ENCODE data around the gene NWD2.

Gene NWD2

DNA sequence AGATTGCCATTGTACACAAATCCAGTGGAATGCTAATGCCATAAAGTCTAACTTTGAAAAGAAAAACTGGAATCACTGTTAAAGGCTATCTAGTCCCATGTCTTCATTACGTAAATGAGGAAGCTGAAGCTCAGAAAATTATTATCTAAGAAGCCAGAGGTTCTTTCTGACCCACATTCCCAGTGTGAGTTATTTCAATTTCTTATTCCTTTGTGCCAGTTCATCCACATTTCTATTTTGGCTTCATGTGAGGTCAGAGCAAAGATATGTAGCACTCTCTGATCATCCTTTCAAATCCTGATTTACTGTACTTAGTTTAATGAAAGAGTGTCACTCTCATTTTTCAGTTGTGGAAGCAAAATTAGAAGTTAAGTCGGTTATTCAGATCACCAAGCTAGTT lies 24.6 kb upstream of the NWD2 start (continued):
- no peak for TF ChIP-seq ZNF624 (tag by site-specific recombination; IDR thresholded peaks at IDR 0.05)

DNA sequence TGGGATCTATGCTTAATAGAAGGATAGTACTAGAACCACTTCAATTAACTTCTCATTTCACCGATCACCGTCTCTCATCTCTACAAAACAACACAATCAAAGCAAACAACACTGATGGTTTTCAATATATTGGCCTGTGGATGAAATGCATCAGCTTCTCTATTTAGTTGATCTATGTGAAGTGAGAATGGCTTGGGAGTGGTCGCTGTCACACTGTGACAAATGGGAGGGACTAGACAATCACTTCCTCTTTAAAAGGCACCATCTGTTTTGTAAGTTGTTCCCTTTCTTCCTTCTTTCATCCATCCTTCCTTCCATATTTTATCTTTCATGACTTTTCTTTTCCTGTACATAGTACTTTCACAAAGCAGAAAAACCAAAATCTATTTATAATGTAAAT lies 23.9 kb upstream of the NWD2 start:
- ChIA-PET POLR2A (no interaction called here), CTCF (no interaction called here)
- no peak for TF ChIP-seq SP2 (tag by site-specific recombination; IDR thresholded peaks at IDR 0.05)
- TF ChIP-seq ZBTB1 (tag by site-specific recombination; IDR thresholded peaks at IDR 0.05) = no peak
- no peak for TF ChIP-seq ZNF169 (tag by site-specific recombination; IDR thresholded peaks at IDR 0.05)
- TF ChIP-seq, protein P1, sequence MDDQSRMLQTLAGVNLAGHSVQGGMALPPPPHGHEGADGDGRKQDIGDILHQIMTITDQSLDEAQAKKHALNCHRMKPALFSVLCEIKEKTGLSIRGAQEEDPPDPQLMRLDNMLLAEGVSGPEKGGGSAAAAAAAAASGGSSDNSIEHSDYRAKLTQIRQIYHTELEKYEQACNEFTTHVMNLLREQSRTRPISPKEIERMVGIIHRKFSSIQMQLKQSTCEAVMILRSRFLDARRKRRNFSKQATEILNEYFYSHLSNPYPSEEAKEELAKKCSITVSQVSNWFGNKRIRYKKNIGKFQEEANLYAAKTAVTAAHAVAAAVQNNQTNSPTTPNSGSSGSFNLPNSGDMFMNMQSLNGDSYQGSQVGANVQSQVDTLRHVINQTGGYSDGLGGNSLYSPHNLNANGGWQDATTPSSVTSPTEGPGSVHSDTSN (CRISPR knock-in tag; IDR thresholded peaks at IDR 0.05) = no peak
- TF ChIP-seq, protein P2, sequence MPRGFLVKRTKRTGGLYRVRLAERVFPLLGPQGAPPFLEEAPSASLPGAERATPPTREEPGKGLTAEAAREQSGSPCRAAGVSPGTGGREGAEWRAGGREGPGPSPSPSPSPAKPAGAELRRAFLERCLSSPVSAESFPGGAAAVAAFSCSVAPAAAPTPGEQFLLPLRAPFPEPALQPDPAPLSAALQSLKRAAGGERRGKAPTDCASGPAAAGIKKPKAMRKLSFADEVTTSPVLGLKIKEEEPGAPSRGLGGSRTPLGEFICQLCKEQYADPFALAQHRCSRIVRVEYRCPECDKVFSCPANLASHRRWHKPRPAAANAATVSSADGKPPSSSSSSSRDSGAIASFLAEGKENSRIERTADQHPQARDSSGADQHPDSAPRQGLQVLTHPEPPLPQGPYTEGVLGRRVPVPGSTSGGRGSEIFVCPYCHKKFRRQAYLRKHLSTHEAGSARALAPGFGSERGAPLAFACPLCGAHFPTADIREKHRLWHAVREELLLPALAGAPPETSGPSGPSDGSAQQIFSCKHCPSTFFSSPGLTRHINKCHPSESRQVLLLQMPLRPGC (tag by site-specific recombination; IDR thresholded peaks at IDR 0.05) = no peak
- TF ChIP-seq ZFP3 (tag by site-specific recombination; IDR thresholded peaks at IDR 0.05; ENCODE audit: low read depth) = no peak
- no peak for TF ChIP-seq ZNF837 (tag by site-specific recombination; IDR thresholded peaks at IDR 0.05)
- TF ChIP-seq ZNF777 (tag by site-specific recombination; IDR thresholded peaks at IDR 0.05; ENCODE audit: borderline replicate concordance) = no peak
- no peak for TF ChIP-seq ZNF558 (tag by site-specific recombination; IDR thresholded peaks at IDR 0.05)
- no peak for TF ChIP-seq KLF9 (tag by site-specific recombination; IDR thresholded peaks at IDR 0.05; ENCODE audit: low read depth)
- TF ChIP-seq, protein P3, sequence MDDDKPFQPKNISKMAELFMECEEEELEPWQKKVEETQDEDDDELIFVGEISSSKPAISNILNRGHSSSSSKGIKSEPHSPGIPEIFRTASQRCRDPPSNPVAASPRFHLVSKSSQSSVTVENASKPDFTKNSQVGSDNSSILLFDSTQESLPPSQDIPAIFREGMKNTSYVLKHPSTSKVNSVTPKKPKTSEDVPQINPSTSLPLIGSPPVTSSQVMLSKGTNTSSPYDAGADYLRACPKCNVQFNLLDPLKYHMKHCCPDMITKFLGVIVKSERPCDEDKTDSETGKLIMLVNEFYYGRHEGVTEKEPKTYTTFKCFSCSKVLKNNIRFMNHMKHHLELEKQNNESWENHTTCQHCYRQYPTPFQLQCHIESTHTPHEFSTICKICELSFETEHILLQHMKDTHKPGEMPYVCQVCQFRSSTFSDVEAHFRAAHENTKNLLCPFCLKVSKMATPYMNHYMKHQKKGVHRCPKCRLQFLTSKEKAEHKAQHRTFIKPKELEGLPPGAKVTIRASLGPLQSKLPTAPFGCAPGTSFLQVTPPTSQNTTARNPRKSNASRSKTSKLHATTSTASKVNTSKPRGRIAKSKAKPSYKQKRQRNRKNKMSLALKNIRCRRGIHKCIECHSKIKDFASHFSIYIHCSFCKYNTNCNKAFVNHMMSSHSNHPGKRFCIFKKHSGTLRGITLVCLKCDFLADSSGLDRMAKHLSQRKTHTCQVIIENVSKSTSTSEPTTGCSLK (tag by site-specific recombination; IDR thresholded peaks at IDR 0.05) = no peak
- no peaks in the 10 kb centered on the region for H3K36me3 ChIP-seq (ENCODE audit: control insufficient read depth in 2 of 2, insufficient read depth in 1 of 2, low read length in 2 of 2)
- H3K4me3 ChIP-seq (ENCODE audit: low read depth, low read length) = no peak overlapping the region
- no peaks in the 10 kb centered on the region for H3K9me3 ChIP-seq (ENCODE audit: control insufficient read depth, insufficient read depth, low read depth, low read length)
- no peaks in the 10 kb centered on the region for H3K4me1 ChIP-seq (ENCODE audit: control insufficient read depth, insufficient read depth, low read length)
- H3K27ac ChIP-seq (ENCODE audit: extremely low read depth, low read depth, low read length) = no peak overlapping the region

DNA sequence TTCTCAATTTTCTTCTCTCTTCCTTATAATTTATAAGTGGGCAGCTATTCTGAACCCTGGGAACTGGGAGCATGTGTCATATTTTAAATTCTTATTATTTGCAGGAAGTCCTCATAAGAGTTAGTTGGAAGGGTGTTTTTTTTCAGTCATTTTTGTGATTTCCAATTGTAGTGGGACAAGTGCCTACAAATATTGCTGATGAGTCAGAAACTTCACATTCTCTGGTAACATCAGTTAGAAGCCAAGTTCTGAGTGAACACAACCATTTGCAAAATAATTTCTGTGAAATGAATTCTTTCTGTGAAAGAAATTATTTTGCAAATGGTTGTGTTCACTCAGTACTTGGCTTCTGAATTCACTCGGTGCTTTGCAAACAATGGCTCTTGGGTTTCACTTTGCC lies 20.8 kb upstream of the NWD2 start:
- no peaks in the 10 kb centered on the region for H3K9me3 ChIP-seq (ENCODE audit: control insufficient read depth, insufficient read depth, low read depth, low read length)
- POLR2A ChIA-PET = no interaction called here
- H3K4me1 ChIP-seq (ENCODE audit: control insufficient read depth, insufficient read depth, low read length) = no peaks in the 10 kb centered on the region
- no peak overlapping the region for H3K4me3 ChIP-seq (ENCODE audit: low read depth, low read length)
- H3K36me3 ChIP-seq (ENCODE audit: control insufficient read depth in 2 of 2, insufficient read depth in 1 of 2, low read length in 2 of 2) = no peaks in the 10 kb centered on the region
- H3K27ac ChIP-seq (ENCODE audit: extremely low read depth, low read depth, low read length) = no peak overlapping the region
- CTCF ChIA-PET = no interaction called here
- TF ChIP-seq, protein P4, sequence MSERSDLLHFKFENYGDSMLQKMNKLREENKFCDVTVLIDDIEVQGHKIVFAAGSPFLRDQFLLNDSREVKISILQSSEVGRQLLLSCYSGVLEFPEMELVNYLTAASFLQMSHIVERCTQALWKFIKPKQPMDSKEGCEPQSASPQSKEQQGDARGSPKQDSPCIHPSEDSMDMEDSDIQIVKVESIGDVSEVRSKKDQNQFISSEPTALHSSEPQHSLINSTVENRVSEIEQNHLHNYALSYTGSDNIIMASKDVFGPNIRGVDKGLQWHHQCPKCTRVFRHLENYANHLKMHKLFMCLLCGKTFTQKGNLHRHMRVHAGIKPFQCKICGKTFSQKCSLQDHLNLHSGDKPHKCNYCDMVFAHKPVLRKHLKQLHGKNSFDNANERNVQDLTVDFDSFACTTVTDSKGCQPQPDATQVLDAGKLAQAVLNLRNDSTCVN (tag by site-specific recombination; optimal IDR thresholded peaks at IDR 0.05) = no peak
- TF ChIP-seq, protein P5, sequence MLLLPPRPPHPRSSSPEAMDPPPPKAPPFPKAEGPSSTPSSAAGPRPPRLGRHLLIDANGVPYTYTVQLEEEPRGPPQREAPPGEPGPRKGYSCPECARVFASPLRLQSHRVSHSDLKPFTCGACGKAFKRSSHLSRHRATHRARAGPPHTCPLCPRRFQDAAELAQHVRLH (tag by site-specific recombination; IDR thresholded peaks at IDR 0.05) = no peak
- TF ChIP-seq ZNF776 (tag by site-specific recombination; IDR thresholded peaks at IDR 0.05; ENCODE audit: borderline replicate concordance) (no peak), KLF1 (tag by site-specific recombination; IDR thresholded peaks at IDR 0.05) (no peak), ZNF792 (tag by site-specific recombination; IDR thresholded peaks at IDR 0.05) (no peak), TCF7L2 (IDR thresholded peaks at IDR 0.05; ENCODE audit: borderline replicate concordance, low read depth, low read length) (no peak), ZNF837 (tag by site-specific recombination; IDR thresholded peaks at IDR 0.05) (no peak), KLF8 (tag by site-specific recombination; IDR thresholded peaks at IDR 0.05) (no peak)
- TF ChIP-seq, protein P6, sequence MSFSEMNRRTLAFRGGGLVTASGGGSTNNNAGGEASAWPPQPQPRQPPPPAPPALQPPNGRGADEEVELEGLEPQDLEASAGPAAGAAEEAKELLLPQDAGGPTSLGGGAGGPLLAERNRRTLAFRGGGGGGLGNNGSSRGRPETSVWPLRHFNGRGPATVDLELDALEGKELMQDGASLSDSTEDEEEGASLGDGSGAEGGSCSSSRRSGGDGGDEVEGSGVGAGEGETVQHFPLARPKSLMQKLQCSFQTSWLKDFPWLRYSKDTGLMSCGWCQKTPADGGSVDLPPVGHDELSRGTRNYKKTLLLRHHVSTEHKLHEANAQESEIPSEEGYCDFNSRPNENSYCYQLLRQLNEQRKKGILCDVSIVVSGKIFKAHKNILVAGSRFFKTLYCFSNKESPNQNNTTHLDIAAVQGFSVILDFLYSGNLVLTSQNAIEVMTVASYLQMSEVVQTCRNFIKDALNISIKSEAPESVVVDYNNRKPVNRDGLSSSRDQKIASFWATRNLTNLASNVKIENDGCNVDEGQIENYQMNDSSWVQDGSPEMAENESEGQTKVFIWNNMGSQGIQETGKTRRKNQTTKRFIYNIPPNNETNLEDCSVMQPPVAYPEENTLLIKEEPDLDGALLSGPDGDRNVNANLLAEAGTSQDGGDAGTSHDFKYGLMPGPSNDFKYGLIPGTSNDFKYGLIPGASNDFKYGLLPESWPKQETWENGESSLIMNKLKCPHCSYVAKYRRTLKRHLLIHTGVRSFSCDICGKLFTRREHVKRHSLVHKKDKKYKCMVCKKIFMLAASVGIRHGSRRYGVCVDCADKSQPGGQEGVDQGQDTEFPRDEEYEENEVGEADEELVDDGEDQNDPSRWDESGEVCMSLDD (tag by site-specific recombination; IDR thresholded peaks at IDR 0.05) = no peak
- TF ChIP-seq, protein P7, sequence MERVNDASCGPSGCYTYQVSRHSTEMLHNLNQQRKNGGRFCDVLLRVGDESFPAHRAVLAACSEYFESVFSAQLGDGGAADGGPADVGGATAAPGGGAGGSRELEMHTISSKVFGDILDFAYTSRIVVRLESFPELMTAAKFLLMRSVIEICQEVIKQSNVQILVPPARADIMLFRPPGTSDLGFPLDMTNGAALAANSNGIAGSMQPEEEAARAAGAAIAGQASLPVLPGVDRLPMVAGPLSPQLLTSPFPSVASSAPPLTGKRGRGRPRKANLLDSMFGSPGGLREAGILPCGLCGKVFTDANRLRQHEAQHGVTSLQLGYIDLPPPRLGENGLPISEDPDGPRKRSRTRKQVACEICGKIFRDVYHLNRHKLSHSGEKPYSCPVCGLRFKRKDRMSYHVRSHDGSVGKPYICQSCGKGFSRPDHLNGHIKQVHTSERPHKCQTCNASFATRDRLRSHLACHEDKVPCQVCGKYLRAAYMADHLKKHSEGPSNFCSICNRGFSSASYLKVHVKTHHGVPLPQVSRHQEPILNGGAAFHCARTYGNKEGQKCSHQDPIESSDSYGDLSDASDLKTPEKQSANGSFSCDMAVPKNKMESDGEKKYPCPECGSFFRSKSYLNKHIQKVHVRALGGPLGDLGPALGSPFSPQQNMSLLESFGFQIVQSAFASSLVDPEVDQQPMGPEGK (tag by site-specific recombination; IDR thresholded peaks at IDR 0.05) = no peak
- TF ChIP-seq, protein P8, sequence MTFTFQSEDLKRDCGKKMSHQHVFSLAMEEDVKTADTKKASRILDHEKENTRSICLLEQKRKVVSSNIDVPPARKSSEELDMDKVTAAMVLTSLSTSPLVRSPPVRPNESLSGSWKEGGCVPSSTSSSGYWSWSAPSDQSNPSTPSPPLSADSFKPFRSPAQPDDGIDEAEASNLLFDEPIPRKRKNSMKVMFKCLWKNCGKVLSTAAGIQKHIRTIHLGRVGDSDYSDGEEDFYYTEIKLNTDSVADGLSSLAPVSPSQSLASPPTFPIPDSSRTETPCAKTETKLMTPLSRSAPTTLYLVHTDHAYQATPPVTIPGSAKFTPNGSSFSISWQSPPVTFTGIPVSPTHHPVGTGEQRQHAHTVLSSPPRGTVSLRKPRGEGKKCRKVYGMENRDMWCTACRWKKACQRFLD (tag by site-specific recombination; IDR thresholded peaks at IDR 0.05) = no peak
